ENCODE data around the gene WASHC3.

Gene WASHC3

DNA sequence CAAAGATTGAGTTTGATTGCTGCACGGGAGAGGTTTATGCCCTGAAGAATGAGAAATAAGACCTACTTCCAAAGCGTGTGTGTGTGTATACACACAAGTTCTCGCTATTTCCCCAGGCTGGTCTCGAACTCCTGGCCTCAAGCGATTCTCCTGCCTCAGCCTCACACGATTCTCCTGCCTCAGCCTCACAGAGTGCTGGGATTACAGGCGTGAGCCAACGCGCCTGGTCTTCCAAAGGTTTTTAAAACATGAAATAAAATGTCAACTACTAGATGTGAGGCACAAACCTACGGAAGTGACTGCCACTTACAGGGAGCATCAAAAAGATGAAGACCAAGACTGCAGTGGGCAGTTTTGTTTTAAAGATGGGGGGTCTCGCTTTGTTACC lies 622 bp upstream of the WASHC3 start:
- H3K9ac ChIP-seq (ENCODE audit: low read depth, low read length), result peak overlapping the region; percentile 64; the same call in 1 of the 2 replicates
- no peaks in the 10 kb centered on the region for H3K4me1 ChIP-seq (ENCODE audit: insufficient read depth, low read length)
- H3K36me3 ChIP-seq (ENCODE audit: insufficient read depth, low read length), result no peaks in the 10 kb centered on the region
- H3K9me3 ChIP-seq (ENCODE audit: control insufficient read depth, insufficient read depth, low read length), result no peaks in the 10 kb centered on the region

DNA sequence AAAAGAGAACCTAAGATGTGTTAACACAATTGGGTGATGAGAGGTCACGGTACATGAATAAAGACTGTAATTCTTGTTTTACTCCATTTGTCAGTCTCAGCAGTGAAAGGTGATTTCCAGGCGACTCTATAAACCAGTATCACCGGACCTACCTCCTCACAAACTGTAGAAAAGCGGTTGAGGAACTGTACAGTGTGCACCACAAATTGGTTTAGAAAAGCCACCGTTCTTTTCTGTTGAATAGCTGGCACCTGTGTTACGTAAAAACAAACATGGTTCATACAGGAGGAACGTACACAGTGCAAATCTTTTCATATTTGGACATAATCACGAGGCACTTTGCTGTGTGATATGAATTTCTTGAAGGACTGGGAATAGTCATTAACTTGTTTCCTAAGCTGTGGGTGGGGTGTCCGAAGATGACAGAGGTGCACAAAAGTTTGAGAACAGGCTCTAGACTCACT lies 663 bp downstream of the WASHC3 start:
- H3K36me3 ChIP-seq (ENCODE audit: insufficient read depth, low read length), result no peaks in the 10 kb centered on the region
- peak overlapping the region; percentile 64; the same call in 1 of the 2 replicates for H3K9ac ChIP-seq (ENCODE audit: low read depth, low read length)
- H3K9me3 ChIP-seq (ENCODE audit: control insufficient read depth, insufficient read depth, low read length), result no peaks in the 10 kb centered on the region
- H3K4me1 ChIP-seq (ENCODE audit: insufficient read depth, low read length), result no peaks in the 10 kb centered on the region

DNA sequence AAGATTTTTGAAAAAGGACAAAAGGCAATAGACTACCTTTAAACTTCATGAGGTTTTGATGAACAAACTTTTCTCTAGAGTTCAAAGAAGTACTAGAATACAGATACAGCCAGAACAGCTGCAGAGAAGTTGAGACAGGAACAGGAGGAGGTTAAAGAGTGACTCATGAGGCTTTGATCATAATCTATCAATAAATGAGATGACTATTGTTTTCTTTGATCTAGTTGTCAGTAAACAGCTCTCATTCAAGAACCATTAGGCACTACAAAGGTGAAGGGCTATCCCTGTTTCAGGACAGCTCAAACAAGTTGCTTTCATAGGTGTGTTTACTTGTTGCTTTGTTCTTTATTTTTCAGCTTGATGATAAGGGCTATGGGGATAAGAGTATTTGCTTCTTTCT lies 2.4 kb downstream of the WASHC3 start:
- Histone ChIP-seq H3K36me3 (ENCODE audit: insufficient read depth, low read length) (no peaks in the 10 kb centered on the region), H3K9ac (ENCODE audit: low read depth, low read length) (no peak overlapping the region), H3K4me1 (ENCODE audit: insufficient read depth, low read length) (no peaks in the 10 kb centered on the region), H3K9me3 (ENCODE audit: control insufficient read depth, insufficient read depth, low read length) (no peaks in the 10 kb centered on the region)

DNA sequence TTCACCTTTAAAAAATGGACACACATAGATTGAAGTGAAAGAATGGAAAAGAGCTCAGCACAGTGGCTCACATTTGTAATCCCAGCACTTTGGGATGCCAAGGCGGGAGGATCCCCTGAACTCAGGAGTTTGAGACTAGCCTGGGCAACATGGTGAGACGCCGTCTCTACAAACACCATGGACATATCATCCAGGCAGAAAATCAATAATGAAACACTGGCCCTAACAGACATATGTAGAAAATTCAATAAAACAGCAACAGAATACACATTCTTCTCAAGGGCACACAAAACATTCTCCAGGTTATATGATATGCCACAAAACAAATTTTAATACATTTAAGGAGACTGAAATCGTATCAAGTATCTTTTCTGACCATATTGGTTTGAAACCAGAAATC lies 7.4 kb downstream of the WASHC3 start:
- Histone ChIP-seq H3K36me3 (ENCODE audit: insufficient read depth, low read length) (no peaks in the 10 kb centered on the region; the same call in 1 of the 2 replicates), H3K4me1 (ENCODE audit: insufficient read depth, low read length) (no peaks in the 10 kb centered on the region), H3K9ac (ENCODE audit: low read depth, low read length) (no peak overlapping the region), H3K9me3 (ENCODE audit: control insufficient read depth, insufficient read depth, low read length) (no peaks in the 10 kb centered on the region)

DNA sequence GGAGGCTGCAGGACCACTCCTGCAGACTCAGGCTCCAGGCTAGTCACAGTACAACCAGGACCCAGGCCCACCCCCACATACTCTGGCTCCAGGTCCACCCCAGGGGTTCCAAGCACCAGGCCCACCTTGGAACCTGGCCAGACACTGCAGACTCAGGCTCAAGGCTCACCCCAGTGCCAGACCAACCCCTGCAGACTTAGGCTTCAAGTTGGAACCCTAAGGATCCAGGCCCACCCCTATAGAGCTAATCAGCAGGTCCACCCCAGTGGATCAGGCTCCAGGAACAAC lies 8.8 kb downstream of the WASHC3 start:
- Histone ChIP-seq H3K9ac (ENCODE audit: low read depth, low read length) (no peak overlapping the region), H3K4me1 (ENCODE audit: insufficient read depth, low read length) (no peaks in the 10 kb centered on the region), H3K9me3 (ENCODE audit: control insufficient read depth, insufficient read depth, low read length) (no peaks in the 10 kb centered on the region), H3K36me3 (ENCODE audit: insufficient read depth, low read length) (no peaks in the 10 kb centered on the region; the same call in 1 of the 2 replicates)

DNA sequence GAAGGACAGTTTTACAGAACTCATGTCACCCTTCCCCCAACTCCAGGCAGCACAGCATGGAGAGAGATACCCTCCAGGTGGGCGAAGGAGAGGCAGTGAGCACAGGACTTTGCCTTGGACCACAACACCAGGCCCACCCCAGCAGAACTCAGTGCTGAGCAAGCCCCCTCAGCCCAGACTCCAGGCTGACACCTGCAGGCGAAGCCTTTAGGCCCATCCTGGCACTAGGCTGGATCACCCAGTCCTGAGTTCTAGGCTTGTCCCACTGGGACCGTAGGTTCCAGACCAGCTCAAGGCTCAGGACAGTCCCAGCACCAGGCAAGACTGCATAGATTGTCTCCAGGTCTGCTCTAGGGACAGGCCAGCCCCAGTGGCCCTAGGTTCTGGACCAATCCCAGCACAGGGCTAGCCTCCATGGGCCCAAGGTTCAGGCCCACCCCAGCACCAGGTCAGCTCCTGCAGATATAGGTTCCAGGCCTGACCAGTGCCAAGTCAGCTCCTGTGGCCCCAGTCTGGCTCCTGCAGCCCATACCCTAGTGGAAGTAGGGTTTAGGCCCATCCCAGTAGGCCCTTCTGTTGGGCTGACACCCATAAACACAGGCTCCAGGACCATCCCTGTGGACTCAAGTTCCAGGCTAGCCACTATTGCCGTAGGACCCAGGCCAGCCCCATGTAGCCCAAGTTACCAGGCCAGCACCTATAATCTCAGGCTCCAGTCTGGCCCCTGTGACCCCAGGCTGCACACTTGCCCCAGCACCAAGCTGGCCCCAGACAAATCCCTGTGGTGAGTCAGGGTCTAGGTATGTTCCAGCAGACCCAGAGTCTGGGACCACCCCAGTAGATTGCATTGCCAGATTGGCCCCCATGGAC lies 9.4 kb downstream of the WASHC3 start:
- Histone ChIP-seq H3K9me3 (ENCODE audit: control insufficient read depth, insufficient read depth, low read length) (no peaks in the 10 kb centered on the region), H3K4me1 (ENCODE audit: insufficient read depth, low read length) (no peaks in the 10 kb centered on the region), H3K9ac (ENCODE audit: low read depth, low read length) (no peak overlapping the region), H3K36me3 (ENCODE audit: insufficient read depth, low read length) (no peaks in the 10 kb centered on the region; the same call in 1 of the 2 replicates)

DNA sequence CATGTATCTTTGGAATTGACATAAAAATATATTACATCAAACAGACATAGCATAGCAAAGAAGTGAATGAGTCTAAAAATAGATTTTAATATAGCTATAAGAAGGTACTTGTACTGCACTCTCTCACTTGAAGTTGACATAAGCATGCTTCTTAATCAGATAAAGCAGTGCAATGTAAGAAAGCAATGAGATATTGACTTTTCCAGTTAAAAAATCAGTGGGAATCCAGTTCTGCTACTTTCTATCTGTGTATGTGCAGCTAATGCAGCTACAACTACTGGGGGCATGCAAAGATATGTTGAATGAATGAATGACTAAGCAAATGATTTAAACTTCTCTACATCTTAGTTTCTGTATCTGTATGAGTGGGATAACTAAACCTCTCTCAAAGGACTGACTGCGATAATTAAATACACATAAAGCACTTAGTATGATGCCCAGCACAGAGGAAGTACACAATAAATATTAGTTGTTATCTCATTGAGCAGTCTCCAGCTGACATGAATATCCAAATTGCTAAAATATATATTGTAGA lies 10.3 kb downstream of the WASHC3 start:
- no peaks in the 10 kb centered on the region for H3K9me3 ChIP-seq (ENCODE audit: control insufficient read depth, insufficient read depth, low read length)
- no peaks in the 10 kb centered on the region; the same call in 1 of the 2 replicates for H3K36me3 ChIP-seq (ENCODE audit: insufficient read depth, low read length)

DNA sequence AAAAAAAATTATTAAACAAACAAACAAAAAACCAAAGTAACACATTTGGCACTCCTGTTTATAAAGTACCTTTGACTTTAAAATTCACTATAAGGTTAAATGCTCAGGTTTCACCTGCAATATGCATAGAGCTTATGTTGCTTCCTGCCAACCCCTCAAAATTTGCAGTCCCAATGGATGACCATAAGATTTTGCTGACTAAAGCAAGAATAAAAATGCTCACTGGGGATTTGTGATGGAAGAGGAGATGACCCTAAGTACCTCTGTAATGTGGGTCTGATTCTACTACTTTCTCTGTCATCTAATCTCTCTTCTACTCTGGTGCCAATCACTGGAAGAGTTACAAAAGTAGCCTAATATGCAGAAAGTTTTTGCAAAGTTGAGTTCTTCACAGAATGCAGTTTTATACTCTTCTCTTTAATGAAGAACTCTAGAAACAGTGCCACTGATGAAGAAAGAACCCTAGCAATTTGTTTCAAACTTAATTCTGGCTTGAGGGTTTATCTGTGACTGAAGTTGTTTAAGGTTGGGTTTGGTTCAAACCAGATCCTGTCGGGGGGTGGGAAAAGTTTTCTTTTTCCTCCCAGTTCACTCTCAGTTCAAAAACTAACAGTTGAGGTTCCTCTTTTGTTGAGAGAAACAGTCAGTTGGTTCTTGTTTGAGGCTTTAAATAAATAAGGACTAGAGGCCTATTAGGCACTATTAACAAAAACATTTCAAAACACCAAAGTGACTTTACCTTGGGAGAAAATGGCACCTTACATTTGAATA lies 10.9 kb downstream of the WASHC3 start:
- no peaks in the 10 kb centered on the region for H3K9me3 ChIP-seq (ENCODE audit: control insufficient read depth, insufficient read depth, low read length)
- H3K36me3 ChIP-seq (ENCODE audit: insufficient read depth, low read length), result no peaks in the 10 kb centered on the region; the same call in 1 of the 2 replicates
- H3K4me1 ChIP-seq (ENCODE audit: insufficient read depth, low read length), result no peaks in the 10 kb centered on the region
- H3K9ac ChIP-seq (ENCODE audit: low read depth, low read length), result no peak overlapping the region

More for the DNA sequence above, 10.3 kb downstream of the WASHC3 start:
- no peaks in the 10 kb centered on the region for H3K4me1 ChIP-seq (ENCODE audit: insufficient read depth, low read length)
- H3K9ac ChIP-seq (ENCODE audit: low read depth, low read length), result no peak overlapping the region

DNA sequence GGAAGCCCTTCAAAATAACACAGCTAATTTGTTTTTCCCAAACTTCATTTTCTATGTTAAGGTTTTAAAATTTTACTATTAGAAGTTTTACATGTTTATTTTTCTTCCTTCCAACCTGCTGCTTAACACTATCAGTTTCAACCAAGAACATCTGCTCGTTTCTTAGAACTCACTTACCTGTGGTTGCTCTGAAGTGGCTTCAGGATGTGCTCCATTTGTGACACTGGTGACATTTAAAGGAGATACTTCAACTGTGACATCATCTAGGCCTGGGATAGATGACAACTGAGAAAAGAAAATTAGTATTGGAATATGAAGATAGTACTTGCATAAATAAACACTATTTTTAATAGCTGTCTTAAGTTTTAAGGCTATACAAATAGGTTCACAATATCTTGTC lies 17.9 kb downstream of the WASHC3 start:
- H3K4me1 ChIP-seq (ENCODE audit: insufficient read depth, low read length), result no peaks in the 10 kb centered on the region
- no peak overlapping the region for H3K9ac ChIP-seq (ENCODE audit: low read depth, low read length)
- no peaks in the 10 kb centered on the region for H3K9me3 ChIP-seq (ENCODE audit: control insufficient read depth, insufficient read depth, low read length)
- H3K36me3 ChIP-seq (ENCODE audit: insufficient read depth, low read length), result no peaks in the 10 kb centered on the region

DNA sequence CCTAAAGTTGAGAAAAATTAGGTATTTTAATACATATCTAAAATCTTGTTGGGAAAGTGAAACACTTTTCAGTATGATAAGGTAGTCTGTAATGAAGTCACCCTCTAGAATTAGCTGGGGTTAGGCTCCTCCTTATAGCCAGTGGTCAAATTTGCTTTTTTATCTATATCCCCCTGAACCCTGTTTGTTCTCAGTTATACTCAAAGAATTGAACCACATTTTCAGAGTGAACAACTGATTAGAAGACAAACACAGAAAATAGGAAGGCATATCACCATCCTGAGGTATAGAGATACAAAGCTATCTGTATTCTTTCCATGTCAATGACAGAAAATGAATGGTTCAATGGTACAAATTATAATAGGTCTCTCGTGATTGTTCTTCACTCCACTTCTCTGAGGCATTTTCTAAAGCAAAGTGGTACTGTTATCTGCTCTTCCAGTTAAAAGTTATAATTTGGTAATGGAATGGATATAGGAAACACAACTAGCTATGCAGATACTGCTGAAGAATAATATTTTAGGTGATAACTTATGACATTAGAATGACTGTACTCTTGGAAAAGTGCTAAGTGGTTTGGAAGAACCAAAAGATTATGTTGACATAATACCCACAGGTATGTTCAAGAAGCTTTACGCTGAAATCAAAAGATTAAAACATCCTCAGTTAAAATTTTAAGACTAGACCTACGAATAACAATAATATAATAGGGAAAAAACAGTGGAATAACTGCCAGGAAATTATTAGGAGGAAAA lies 27.6 kb downstream of the WASHC3 start:
- H3K36me3 ChIP-seq (ENCODE audit: insufficient read depth, low read length), result no peaks in the 10 kb centered on the region
- no peaks in the 10 kb centered on the region for H3K9me3 ChIP-seq (ENCODE audit: control insufficient read depth, insufficient read depth, low read length)
- H3K4me1 ChIP-seq (ENCODE audit: insufficient read depth, low read length), result no peaks in the 10 kb centered on the region
- H3K9ac ChIP-seq (ENCODE audit: low read depth, low read length), result no peak overlapping the region

DNA sequence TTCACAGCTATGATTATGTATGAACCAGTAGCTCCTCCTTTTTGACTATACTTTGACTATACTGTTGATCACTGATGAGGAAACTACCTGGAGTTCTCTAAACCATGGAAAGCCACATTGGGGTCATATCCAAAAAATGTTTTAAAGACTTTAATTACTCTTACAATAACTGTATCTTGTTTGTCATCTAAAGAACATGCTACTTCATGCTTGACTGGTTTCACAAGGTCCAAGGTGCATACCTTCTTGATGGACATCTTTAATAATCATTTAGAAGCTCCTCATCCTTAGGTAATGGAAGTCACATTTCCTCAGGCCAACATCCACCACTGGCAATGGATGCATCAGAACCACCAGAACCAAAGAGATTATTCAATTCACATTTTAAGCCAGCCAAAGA lies 29.9 kb downstream of the WASHC3 start:
- no peak overlapping the region for H3K9ac ChIP-seq (ENCODE audit: low read depth, low read length)
- no peaks in the 10 kb centered on the region for H3K4me1 ChIP-seq (ENCODE audit: insufficient read depth, low read length)
- H3K9me3 ChIP-seq (ENCODE audit: control insufficient read depth, insufficient read depth, low read length), result no peaks in the 10 kb centered on the region
- H3K36me3 ChIP-seq (ENCODE audit: insufficient read depth, low read length), result no peaks in the 10 kb centered on the region

DNA sequence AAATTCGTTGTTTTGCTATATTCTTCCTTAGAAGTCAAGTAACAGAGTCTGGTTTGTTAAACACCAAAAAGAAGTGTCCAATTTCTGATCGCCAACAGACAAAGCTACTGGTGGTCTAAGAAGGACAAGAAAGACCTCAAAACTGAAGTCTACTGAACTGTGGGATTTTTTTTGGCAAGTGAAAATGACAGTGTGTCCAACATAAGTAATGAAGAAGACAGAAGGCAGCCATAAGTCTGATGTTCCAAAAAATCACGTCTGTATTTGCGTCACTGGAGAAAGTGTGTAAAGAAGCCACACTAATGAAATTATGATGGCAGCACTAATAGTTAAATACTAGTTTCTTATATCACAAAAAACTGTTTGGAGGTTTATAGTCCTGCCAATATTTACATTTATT lies 32.6 kb downstream of the WASHC3 start:
- Histone ChIP-seq H3K4me1 (ENCODE audit: insufficient read depth, low read length) (no peaks in the 10 kb centered on the region), H3K9me3 (ENCODE audit: control insufficient read depth, insufficient read depth, low read length) (no peaks in the 10 kb centered on the region), H3K36me3 (ENCODE audit: insufficient read depth, low read length) (no peaks in the 10 kb centered on the region), H3K9ac (ENCODE audit: low read depth, low read length) (no peak overlapping the region)

DNA sequence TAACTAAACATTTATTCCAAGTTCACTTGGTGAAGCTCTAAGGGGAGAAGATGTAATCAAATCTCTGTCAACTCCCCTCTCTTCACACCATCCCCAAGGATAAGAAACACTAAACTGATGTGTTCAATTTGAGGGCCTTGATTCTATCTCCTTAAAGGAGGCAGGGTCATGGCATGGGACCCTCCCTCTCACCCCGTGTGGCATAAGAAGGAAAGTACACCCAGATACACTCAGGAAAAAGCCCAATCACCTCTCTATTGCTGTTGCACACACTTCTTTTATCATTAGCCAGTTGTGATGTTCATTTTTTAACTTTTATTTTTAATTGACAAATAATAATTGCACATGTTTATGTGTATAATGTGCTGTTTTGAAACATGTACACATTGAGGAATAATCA lies 35.1 kb downstream of the WASHC3 start:
- no peaks in the 10 kb centered on the region for H3K36me3 ChIP-seq (ENCODE audit: insufficient read depth, low read length)
- no peak overlapping the region for H3K9ac ChIP-seq (ENCODE audit: low read depth, low read length)
- no peaks in the 10 kb centered on the region for H3K9me3 ChIP-seq (ENCODE audit: control insufficient read depth, insufficient read depth, low read length)
- H3K4me1 ChIP-seq (ENCODE audit: insufficient read depth, low read length), result no peaks in the 10 kb centered on the region

DNA sequence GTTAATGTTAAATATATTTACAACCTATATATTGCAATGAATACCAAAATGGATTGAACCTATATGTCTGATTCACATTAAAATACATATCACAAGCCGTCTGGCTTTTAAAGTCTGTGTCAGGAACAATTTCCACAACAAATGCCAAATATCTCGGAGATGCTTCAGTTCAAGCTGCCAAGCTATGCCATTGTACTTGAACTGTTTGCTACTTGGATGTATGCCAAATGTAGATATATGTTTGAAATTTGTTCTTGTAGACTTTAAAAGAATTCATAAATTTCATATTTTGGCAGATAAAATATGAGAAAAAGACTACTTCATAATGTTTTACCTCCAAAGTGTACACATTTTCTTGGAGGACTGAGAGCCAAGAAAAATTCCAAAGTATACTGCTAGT lies 37.0 kb downstream of the WASHC3 start:
- H3K4me1 ChIP-seq (ENCODE audit: insufficient read depth, low read length), result no peaks in the 10 kb centered on the region
- H3K36me3 ChIP-seq (ENCODE audit: insufficient read depth, low read length), result no peaks in the 10 kb centered on the region
- H3K9ac ChIP-seq (ENCODE audit: low read depth, low read length), result no peak overlapping the region
- H3K9me3 ChIP-seq (ENCODE audit: control insufficient read depth, insufficient read depth, low read length), result no peaks in the 10 kb centered on the region

All from ES-I3 (cell line).